A549 (cell line): Measurements from ENCODE around the gene MYADM. TPM values are rescaled to one million over a fixed set of nuclear protein-coding genes. Genes with fewer than 3 reads are reported as not detected.
"Not testable (repeated sequence)": the region's sequence is repeated elsewhere in the genome, so short reads cannot be mapped to it uniquely, and the experiment has no call there.

Experiments
- ATAC-seq, 2 experiments: fragments of 200-7000 bp in 1 of 2; fragments of >200 bp in 1 of 2; cut with Nextera tagmentation in 1 of 2; cut with Tn5 transposase in 1 of 2; 3 replicates each; pipeline versions ENCODE4 v1.8.0 to v1.9.1; 2018 to 2020; ENCODE audit warnings: mild to moderate bottlenecking in 1 of 2, moderate library complexity in 1 of 2
- CTCF ChIA-PET: fragments of 300-600 bp; sonication (Branson Sonifier 250); formaldehyde crosslinking; extraction: SDS; loops from one replicate; lab custom pipeline; 2021; ENCODE audit warnings: antibody characterized with exemption, inconsistent platforms; lab: Yijun Ruan, JAX
- POLR2A ChIA-PET: fragments of 350-600 bp; formaldehyde crosslinking; extraction: SDS; loops from one replicate; lab custom pipeline; 2021; ENCODE audit warnings: antibody characterized with exemption, inconsistent platforms; lab: Yijun Ruan, JAX
- DNase-seq, 2 experiments: peaks; one replicate each; pipeline versions ENCODE4 v3.0.0 to v3.0.0-alpha.2; 2011 to 2016; ENCODE audit warnings: low read depth in 1 of 2, low spot score in 1 of 2
- FAIRE-seq: peaks from 2 replicates; lab custom pipeline; 2011; peaks lifted over from hg19 to GRCh38; lab: Jason Lieb, UNC
- H3K27ac ChIP-seq, 2 experiments: fragments of >200 bp; sonication (Bioruptor Twin); formaldehyde crosslinking; 3 replicates each; pipeline ENCODE4 v1.5.1; 2016 to 2017
- H3K4me1 ChIP-seq: fragments of >200 bp; sonication (Bioruptor Twin); formaldehyde crosslinking; 3 replicates; pipeline ENCODE4 v1.6.1; 2016
- H3K4me2 ChIP-seq: fragments of >200 bp; sonication (Bioruptor Twin); formaldehyde crosslinking; 3 replicates; pipeline ENCODE4 v1.6.1; 2016
- H3K4me3 ChIP-seq: fragments of >200 bp; sonication (Bioruptor Twin); formaldehyde crosslinking; 3 replicates; pipeline ENCODE4 v1.5.1; 2016
- H3K9me3 ChIP-seq: fragments of >200 bp; sonication (Bioruptor Twin); formaldehyde crosslinking; 3 replicates; pipeline ENCODE4 v1.6.1; 2016
- BHLHE40 ChIP-seq: IDR thresholded peaks from 2 replicates; pipeline ENCODE4 v1.6.1; 2012; ENCODE audit warnings: low read depth, low read length, inconsistent platforms
- CBX2 ChIP-seq: fragments of 200-600 bp; sonication (generic); IDR thresholded peaks from 2 replicates; pipeline ENCODE4 v1.6.1; 2016; ENCODE audit warnings: low read depth, mild to moderate bottlenecking, borderline replicate concordance
- CBX8 ChIP-seq: fragments of 200-600 bp; sonication (generic); IDR thresholded peaks from 2 replicates; pipeline ENCODE4 v1.6.1; 2016
- E2F6 ChIP-seq: IDR thresholded peaks from 2 replicates; pipeline ENCODE4 v1.6.1; 2012; ENCODE audit warnings: low read depth, borderline replicate concordance
- EHMT2 ChIP-seq: fragments of 200-600 bp; sonication (generic); IDR thresholded peaks from 2 replicates; pipeline ENCODE4 v1.6.1; 2016; ENCODE audit warnings: antibody characterized with exemption, low read depth, mild to moderate bottlenecking, moderate library complexity
- FOSB ChIP-seq: fragments of 250-450 bp; sonication (Bioruptor Pico); IDR thresholded peaks from 2 replicates; pipeline ENCODE4 v1.5.0; 2020; ENCODE audit warnings: mild to moderate bottlenecking, moderate library complexity
- FOSL2 ChIP-seq, 2 experiments: fragments of 450-650 bp in 1 of 2; fragments of >200 bp in 1 of 2; sonication (Bioruptor Twin) in 1 of 2; formaldehyde crosslinking; IDR thresholded peaks; 2 replicates each; pipeline versions ENCODE4 v1.5.0 to v1.6.1; 2016 to 2020; ENCODE audit warnings: mild to moderate bottlenecking in 1 of 2, moderate library complexity in 1 of 2
- HDAC2 ChIP-seq: fragments of 200-600 bp; sonication (generic); IDR thresholded peaks from 2 replicates; pipeline ENCODE4 v1.6.1; 2016
- HOXA7 ChIP-seq: fragments of 250-450 bp; sonication (Bioruptor Pico); IDR thresholded peaks from 2 replicates; pipeline ENCODE4 v1.5.0; 2020; ENCODE audit warnings: mild to moderate bottlenecking, moderate library complexity
- JUNB ChIP-seq: fragments of >200 bp; sonication (Bioruptor Twin); formaldehyde crosslinking; IDR thresholded peaks from 2 replicates; pipeline ENCODE4 v1.6.1; 2016
- KDM1A ChIP-seq: fragments of 200-600 bp; sonication (generic); IDR thresholded peaks from 2 replicates; pipeline ENCODE4 v1.6.1; 2016; ENCODE audit warnings: low read depth, mild to moderate bottlenecking
- MAFK ChIP-seq: fragments of 450-650 bp; IDR thresholded peaks from 2 replicates; pipeline ENCODE4 v1.6.1; 2014; ENCODE audit not compliant: partially characterized antibody
- MAZ ChIP-seq: fragments of 150-350 bp; IDR thresholded peaks from 2 replicates; pipeline ENCODE4 v1.6.1; 2014; ENCODE audit warnings: antibody characterized with exemption, low read depth, low read length, borderline replicate concordance
- NFE2L2 ChIP-seq: fragments of 150-350 bp; conservative IDR thresholded peaks from 2 replicates; pipeline ENCODE4 v1.6.1; 2014; ENCODE audit warnings: low read length
- NR3C1 ChIP-seq: fragments of >200 bp; sonication (Bioruptor Twin); formaldehyde crosslinking; IDR thresholded peaks from 3 replicates; pipeline ENCODE4 v1.6.1; 2017
- PHF8 ChIP-seq: fragments of 200-600 bp; sonication (generic); IDR thresholded peaks from 2 replicates; pipeline ENCODE4 v1.6.1; 2016; ENCODE audit warnings: low read depth, mild to moderate bottlenecking, antibody characterized with exemption, moderate library complexity, borderline replicate concordance
- POLR2A ChIP-seq: IDR thresholded peaks from 2 replicates; pipeline ENCODE4 v1.6.1; 2012; ENCODE audit warnings: mild to moderate bottlenecking, low read length
- POLR2AphosphoS2 ChIP-seq: conservative IDR thresholded peaks from 2 replicates; pipeline ENCODE4 v1.6.1; 2012; ENCODE audit warnings: low read length, improper control_type of control experiment, inconsistent platforms
- RAD21 ChIP-seq, 2 experiments: fragments of >200 bp in 1 of 2; sonication (Bioruptor Twin) in 1 of 2; formaldehyde crosslinking in 1 of 2; IDR thresholded peaks in 1 of 2; conservative IDR thresholded peaks in 1 of 2; 2 replicates in 1 of 2; 3 replicates in 1 of 2; pipeline ENCODE4 v1.6.1; 2012 to 2018; ENCODE audit warnings: inconsistent platforms in 1 of 2
- REST ChIP-seq: fragments of 200-600 bp; sonication (generic); IDR thresholded peaks from 2 replicates; pipeline ENCODE4 v1.6.1; 2016; ENCODE audit warnings: antibody characterized with exemption, mild to moderate bottlenecking, moderate library complexity
- TFCP2L1 ChIP-seq: fragments of 250-450 bp; sonication (Bioruptor Pico); IDR thresholded peaks from 2 replicates; pipeline ENCODE4 v1.5.0; 2021; ENCODE audit warnings: mild to moderate bottlenecking
- USF2 ChIP-seq: fragments of 450-650 bp; IDR thresholded peaks from 2 replicates; pipeline ENCODE4 v1.6.1; 2014; ENCODE audit warnings: antibody characterized with exemption
- ZC3H11A ChIP-seq: fragments of 450-650 bp; IDR thresholded peaks from 2 replicates; pipeline ENCODE4 v1.6.1; 2014; ENCODE audit warnings: antibody characterized with exemption, mild to moderate bottlenecking
- ZSCAN20 ChIP-seq: fragments of 250-450 bp; sonication (Bioruptor Pico); IDR thresholded peaks from 2 replicates; pipeline ENCODE4 v1.8.0; 2022; ENCODE audit warnings: mild to moderate bottlenecking, moderate library complexity
- WGBS: methylation state at CpG from one replicate; pipeline ENCODE4 v1.1.6; 2017; ENCODE audit errors: missing lambda C conversion rate; 5-methylcytosine and 5-hydroxymethylcytosine counted together
- polyA plus RNA-seq, 4 experiments: library from polyadenylated mRNA; depleted of rRNA in 3 of 4; stranded (reverse); fragments of >200 nt; fragmentation: RNase III in 1 of 4; extraction: RNeasy Plus Mini Kit Qiagen cat#74134 plus additional on column Dnase treatment in 1 of 4; gene quantifications; 2 replicates in 3 of 4; 3 replicates in 1 of 4; pipeline ENCODE4 v1.2.3, GENCODE V29; 2011 to 2017
- TF ChIP-seq, protein P1 (sequence below): fragments of >200 bp; sonication (Bioruptor Twin); formaldehyde crosslinking; IDR thresholded peaks from 2 replicates; pipeline ENCODE4 v1.6.1; 2016

The MYADM gene
- polyA plus RNA-seq, 2 of the 4 experiments (the other 2 are of a cell fraction): 37.7 to 90.7 TPM

DNA sequence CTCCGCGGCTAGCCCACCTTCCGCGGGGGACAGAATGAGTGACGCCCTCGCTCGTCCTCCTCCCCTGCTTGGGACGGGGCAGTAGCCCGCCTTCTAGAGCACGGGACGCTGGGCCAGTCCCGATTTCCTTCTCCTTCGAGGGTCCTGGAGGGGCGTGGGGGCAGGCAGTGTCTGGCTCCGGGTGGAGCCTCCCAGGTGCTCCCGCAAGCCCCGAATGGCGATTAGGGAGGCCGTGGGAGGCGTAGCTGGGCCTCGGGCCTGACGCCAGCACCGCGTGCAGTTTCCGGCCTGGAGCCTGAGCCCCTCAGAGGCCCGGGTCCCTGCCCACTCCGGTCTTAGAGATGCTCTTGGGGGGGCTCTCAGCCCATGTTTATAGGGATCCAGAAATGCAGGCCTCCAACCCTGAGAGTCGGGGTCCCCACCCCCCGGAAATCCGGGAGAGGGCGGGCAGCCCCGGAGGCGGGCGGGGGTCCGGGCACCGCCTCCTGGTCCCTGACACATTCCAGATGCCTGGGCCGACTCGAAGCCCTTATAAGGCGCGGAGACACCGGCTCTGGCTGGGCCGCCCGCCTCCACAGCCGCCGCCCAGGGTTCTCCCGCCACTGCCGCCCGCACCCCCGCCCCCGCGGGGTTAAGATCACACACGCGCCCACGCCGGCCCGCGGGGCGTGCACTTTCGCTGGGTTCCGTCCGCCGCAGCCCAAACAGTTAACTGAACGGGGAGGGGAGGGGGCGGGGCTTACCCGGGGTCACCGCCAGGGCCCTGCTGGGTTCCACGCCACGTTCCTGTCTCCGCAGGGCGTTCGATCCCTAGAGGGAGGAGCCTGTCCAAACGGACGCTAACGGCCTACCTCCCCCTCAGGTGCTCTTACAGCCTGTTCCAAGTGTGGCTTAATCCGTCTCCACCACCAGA is 1.5 kb downstream of the MYADM start (continued):
- TF ChIP-seq FOSL2 (IDR thresholded peaks at IDR 0.05) (no peak), FOSL2 (CRISPR knock-in tag; IDR thresholded peaks at IDR 0.05) (no peak; the same call in 1 of the 2 replicates), POLR2A (no peak; the same call in 1 of the 2 replicates), TFCP2L1 (CRISPR knock-in tag) (peak; percentile 97), MAZ (no peak), KDM1A (no peak), RAD21 (conservative IDR thresholded peaks at IDR 0.05 in 1 of 2, IDR thresholded peaks at IDR 0.05 in 1 of 2) (peak in 1 of 2 experiments; percentile 1; a peak in 1 of 5 replicates), NR3C1 (no peak), ZSCAN20 (CRISPR knock-in tag) (no peak), E2F6 (peak; percentile 65), HDAC2 (no peak), EHMT2 (no peak), REST (peak; percentile 1; the same call in 1 of the 2 replicates), CBX2 (no peak), PHF8 (peak; percentile 46; the same call in 1 of the 2 replicates), CBX8 (no peak), POLR2AphosphoS2 (peak; percentile 93), NFE2L2 (no peak), ZC3H11A (no peak), JUNB (no peak), MAFK (no peak), BHLHE40 (0 out of 2 replicates have a peak, but pooled peaks have one; percentile 7), HOXA7 (CRISPR knock-in tag) (peak; percentile 91), USF2 (no peak), FOSB (CRISPR knock-in tag) (peak; percentile 92)
- TF ChIP-seq, protein P1, sequence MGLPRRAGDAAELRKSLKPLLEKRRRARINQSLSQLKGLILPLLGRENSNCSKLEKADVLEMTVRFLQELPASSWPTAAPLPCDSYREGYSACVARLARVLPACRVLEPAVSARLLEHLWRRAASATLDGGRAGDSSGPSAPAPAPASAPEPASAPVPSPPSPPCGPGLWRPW: no peak
- TF ChIP-seq, all 56 proteins: peak for 20

DNA sequence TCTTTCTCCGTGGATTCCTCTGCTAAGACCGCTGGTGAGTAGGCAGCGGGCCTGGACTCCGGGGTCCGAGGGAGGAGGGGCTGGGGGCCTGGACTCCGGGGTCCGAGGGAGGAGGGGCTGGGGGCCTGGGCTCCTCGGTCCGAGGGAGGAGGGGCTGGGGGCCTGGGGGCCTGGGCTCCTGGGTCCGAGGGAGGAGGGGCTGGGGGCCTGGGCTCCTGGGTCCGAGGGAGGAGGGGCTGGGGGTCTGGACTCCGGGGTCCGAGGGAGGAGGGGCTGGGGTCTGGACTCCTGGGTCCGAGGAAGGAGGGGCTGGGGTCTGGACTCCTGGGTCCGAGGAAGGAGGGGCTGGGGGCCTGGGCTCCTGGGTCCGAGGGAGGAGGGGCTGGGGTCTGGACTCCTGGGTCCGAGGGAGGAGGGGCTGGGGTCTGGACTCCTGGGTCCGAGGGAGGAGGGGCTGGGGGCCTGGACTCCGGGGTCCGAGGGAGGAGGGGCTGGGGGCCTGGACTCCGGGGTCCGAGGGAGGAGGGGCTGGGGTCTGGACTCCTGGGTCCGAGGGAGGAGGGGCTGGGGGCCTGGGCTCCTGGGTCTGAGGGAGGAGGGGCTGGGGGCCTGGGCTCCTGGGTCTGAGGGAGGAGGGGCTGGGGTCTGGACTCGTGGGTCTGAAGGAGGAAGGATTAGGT is 2.3 kb downstream of the MYADM start:
- H3K4me1 ChIP-seq: peaks cover 17% of the 10 kb centered on the region
- peak overlapping the region; percentile 93 for H3K4me2 ChIP-seq
- H3K27ac ChIP-seq: peak overlapping the region; percentile 94
- FAIRE-seq, H3K9me3 ChIP-seq, ATAC-seq, DNase-seq, POLR2A ChIA-PET: not testable (repeated sequence)
- 14% methylated on average over 2 of the region's 24 CpGs for WGBS
- peak overlapping the region; percentile 69 for H3K4me3 ChIP-seq
- CTCF ChIA-PET: interaction anchor here (1.9 to 2.4 kb wide), 3 partner anchors 12 to 154 kb away, joined by 6 to 12 read pairs (median 8); partner anchors contain the start of gene PRKCG
